HepG2 (cell line): ENCODE measurements around the gene PACRGL. TPM values are rescaled to one million over a fixed set of nuclear protein-coding genes. Genes with fewer than 3 reads are reported as not detected.

Experiments
- ATAC-seq: fragments of 200-7000 bp; cut with Tn5 transposase; 3 replicates; pipeline ENCODE4 v1.9.1; 2020; ENCODE audit warnings: mild to moderate bottlenecking, moderate library complexity
- BruUV-seq: library from RNA; stranded (reverse); fragments of 400-500 nt; replicated peaks from 2 replicates; lab custom pipeline; 2021; lab: Mats Ljungman, UMichigan
- CTCF ChIA-PET: fragments of 300-600 bp; formaldehyde crosslinking; extraction: SDS; loops from one replicate; lab custom pipeline; 2021; ENCODE audit warnings: low total read pairs, inconsistent platforms, low intra/inter-chr PET ratio; lab: Yijun Ruan, JAX
- POLR2A ChIA-PET: fragments of 350-600 bp; sonication (Branson Sonifier 250); formaldehyde crosslinking; loops from one replicate; lab custom pipeline; 2020; ENCODE audit warnings: antibody characterized with exemption, inconsistent platforms; lab: Yijun Ruan, JAX
- DNase-seq: peaks from one replicate; pipeline ENCODE4 v3.0.0-alpha.2; 2015; ENCODE audit warnings: low spot score
- FAIRE-seq: peaks from 3 replicates; lab custom pipeline; 2011; peaks lifted over from hg19 to GRCh38; lab: Jason Lieb, UNC
- H2AFZ ChIP-seq: one replicate; pipeline ENCODE4 v1.6.1; 2011; ENCODE audit warnings: low read length, inconsistent platforms
- H3K27ac ChIP-seq: fragments of 300-600 bp; 3 replicates; pipeline ENCODE4 v1.8.0; 2011; ENCODE audit warnings: mixed run types, mild to moderate bottlenecking, mixed read lengths, low read length, inconsistent platforms; ENCODE audit not compliant: insufficient read depth; ENCODE audit errors: extremely low read length
- H3K27me3 ChIP-seq, 2 experiments: fragments of 200-600 bp in 1 of 2; 2 replicates in 1 of 2; 3 replicates in 1 of 2; pipeline versions ENCODE4 v1.6.0 to v1.8.0; 2011; ENCODE audit warnings: low read length in 2 of 2, mild to moderate bottlenecking in 2 of 2, moderate library complexity in 2 of 2, inconsistent platforms in 1 of 2; ENCODE audit not compliant: insufficient read depth in 2 of 2, control insufficient read depth in 1 of 2
- H3K36me3 ChIP-seq, 2 experiments: fragments of 200-600 bp in 1 of 2; replicated peaks in 1 of 2; 2 replicates in 1 of 2; 3 replicates in 1 of 2; pipeline versions ENCODE4 v1.5.1 to v1.8.0; 2011; ENCODE audit warnings: low read length in 2 of 2, inconsistent platforms in 1 of 2; ENCODE audit not compliant: insufficient read depth in 2 of 2, control insufficient read depth in 1 of 2
- H3K4me1 ChIP-seq: 2 replicates; pipeline ENCODE4 v1.5.1; 2012; ENCODE audit warnings: low read length, inconsistent platforms; ENCODE audit not compliant: insufficient read depth
- H3K4me2 ChIP-seq: 2 replicates; pipeline ENCODE4 v1.6.0; 2011; ENCODE audit warnings: low read depth, low read length, inconsistent platforms
- H3K4me3 ChIP-seq, 3 experiments: fragments of 200-600 bp in 1 of 3; sonication (generic), shearing (Covaris generic) in 1 of 3; replicated peaks in 1 of 3; 2 replicates each; pipeline ENCODE4 v1.5.1; 2011 to 2016; ENCODE audit warnings: low read length in 3 of 3, inconsistent platforms in 2 of 3, low read depth in 2 of 3, mild to moderate bottlenecking in 2 of 3, control low read depth in 1 of 3, mixed read lengths in 1 of 3; ENCODE audit not compliant: insufficient read depth in 1 of 3
- H3K79me2 ChIP-seq: one replicate; pipeline ENCODE4 v1.6.1; 2011; ENCODE audit warnings: low read length, inconsistent platforms; ENCODE audit not compliant: insufficient read depth
- H3K9ac ChIP-seq: 2 replicates; pipeline ENCODE4 v1.6.0; 2011; ENCODE audit warnings: mild to moderate bottlenecking, low read depth, low read length, inconsistent platforms; ENCODE audit not compliant: insufficient read depth
- H3K9me3 ChIP-seq: 2 replicates; pipeline ENCODE4 v1.5.1; 2012; ENCODE audit warnings: mild to moderate bottlenecking, low read length
- H4K20me1 ChIP-seq: 2 replicates; pipeline ENCODE4 v1.6.0; 2011; ENCODE audit warnings: inconsistent platforms, mild to moderate bottlenecking, low read length, moderate library complexity; ENCODE audit not compliant: insufficient read depth
- GABPB1 ChIP-seq: IDR thresholded peaks from 2 replicates; pipeline ENCODE4 v1.6.1; 2016; ENCODE audit warnings: mild to moderate bottlenecking, missing genetic modification reagents, moderate library complexity, missing compliant biosample characterization
- RERE ChIP-seq: IDR thresholded peaks from 2 replicates; pipeline ENCODE4 v1.6.1; 2016; ENCODE audit warnings: low read depth, missing genetic modification reagents, missing compliant biosample characterization
- STAG1 ChIP-seq: sonication (generic); formaldehyde crosslinking; IDR thresholded peaks from 2 replicates; pipeline ENCODE4 v1.4.0; 2020; ENCODE audit warnings: missing genetic modification reagents
- ZC3H13 ChIP-seq: sonication (generic); formaldehyde crosslinking; IDR thresholded peaks from 2 replicates; pipeline ENCODE4 v1.8.1; 2023; ENCODE audit warnings: mild to moderate bottlenecking, missing genetic modification reagents, moderate library complexity
- ZNF674 ChIP-seq: sonication (generic); formaldehyde crosslinking; IDR thresholded peaks from 2 replicates; pipeline ENCODE4 v1.5.0; 2020; ENCODE audit warnings: low read depth, mild to moderate bottlenecking, missing genetic modification reagents
- ZNF749 ChIP-seq: sonication (generic); formaldehyde crosslinking; IDR thresholded peaks from 2 replicates; pipeline ENCODE4 v1.8.0; 2022; ENCODE audit warnings: mild to moderate bottlenecking, missing genetic modification reagents, moderate library complexity, borderline replicate concordance
- WGBS: methylation state at CpG from one replicate; pipeline ENCODE4 v1.1.6; 2017; ENCODE audit warnings: low lambda C conversion rate; 5-methylcytosine and 5-hydroxymethylcytosine counted together
- in situ Hi-C: cut with HindIII; loops from 2 replicates; pipeline ENCODE4 v1.10.0; 2017; ENCODE audit warnings: low pct_unique_long_range_greater_than_20kb; ENCODE audit not compliant: extremely low pct_ligation_motif_present
- intact Hi-C: fragments of 100-400 bp; cut with micrococcal nuclease; formaldehyde crosslinking; loops from one replicate; pipeline ENCODE4 v1.10.0; 2022; ENCODE audit not compliant: unreplicated experiment
- polyA plus RNA-seq, 8 experiments: library from polyadenylated mRNA; depleted of rRNA in 3 of 8; stranded (reverse) in 7 of 8; unstranded in 1 of 8; fragments of >200 nt; fragmentation: Illumina TruSeq in 4 of 8; extraction: Trizol in 4 of 8; gene quantifications; 2 replicates each; pipeline versions ENCODE4 v1.2.1 to v1.2.3, GENCODE V29; 2011 to 2016; ENCODE audit warnings: low read depth in 4 of 8, missing spikeins in 1 of 8, mixed read lengths in 1 of 8; ENCODE audit not compliant: insufficient read depth in 1 of 8
- total RNA-seq, 5 experiments: library from RNA; depleted of rRNA; stranded (reverse); fragments of >200 nt; fragmentation: Illumina TruSeq; extraction: Trizol; gene quantifications; 2 replicates each; pipeline ENCODE4 v1.2.3, GENCODE V29; 2016; ENCODE audit warnings: low read depth in 1 of 5

PACRGL gene
- total and polyA plus RNA-seq, 2 of the 13 experiments (the other 11 are each of a cell fraction or from before 2014, with no cell fraction given), result 5.8 to 15.1 TPM

GRCh38 chr4:20672262-20672661 lies 28.0 kb upstream of the PACRGL start:
- Histone ChIP-seq H2AFZ (no peak overlapping the region), H4K20me1 (no peaks in the 10 kb centered on the region), H3K4me3 (no peak overlapping the region), H3K9ac (no peak overlapping the region)
- in situ Hi-C loops, result no loop called here
- no TSS peak for BruUV-seq
- FAIRE-seq (no peak), DNase-seq (no peak)
- no peak for TF ChIP-seq STAG1 (CRISPR knock-in tag)
- TF ChIP-seq ZNF749 (CRISPR knock-in tag), result no peak
- TF ChIP-seq ZC3H13 (CRISPR knock-in tag), result no peak
- no peak for TF ChIP-seq GABPB1 (CRISPR knock-in tag)
- TF ChIP-seq RERE (CRISPR knock-in tag), result no peak
- no peak for TF ChIP-seq ZNF674 (CRISPR knock-in tag)
- TF ChIP-seq, all 625 proteins: peak for 0
- no peaks in the 10 kb centered on the region for H3K27me3 ChIP-seq
- intact Hi-C loops, result no loop called here
- H3K79me2 ChIP-seq, result no peaks in the 10 kb centered on the region
- POLR2A ChIA-PET, result no interaction called here
- WGBS, result 0% methylated on average over 1 of the region's 1 CpG
- CTCF ChIA-PET, result no interaction called here
- no peak overlapping the region for H3K4me2 ChIP-seq
- no peaks in the 10 kb centered on the region for H3K9me3 ChIP-seq
- no peak for ATAC-seq
- no peaks in the 10 kb centered on the region for H3K4me1 ChIP-seq
- no peaks in the 10 kb centered on the region for H3K36me3 ChIP-seq
- H3K27ac ChIP-seq, result no peak overlapping the region
